Liver (tissue), 9 donors: Measurements from ENCODE around the gene PGAP3. TPM values are rescaled to one million over a fixed set of nuclear protein-coding genes. Genes with fewer than 3 reads are reported as not detected.
"Not testable (repeated sequence)": the region's sequence is repeated elsewhere in the genome, so short reads cannot be mapped to it uniquely, and the experiment has no call there.

Experiments
- DNase-seq: peaks from one replicate; pipeline ENCODE4 v3.0.0-alpha.2; 2017; ENCODE audit warnings: low spot score
- H3K27ac ChIP-seq, 2 donors: one replicate each; pipeline ENCODE4 v1.7.0; 2013; ENCODE audit warnings: inconsistent platforms in 2 of 2, low read length in 2 of 2, control low read depth in 1 of 2, low read depth in 1 of 2, mild to moderate bottlenecking in 1 of 2
- H3K27me3 ChIP-seq, 4 donors: one replicate each; pipeline versions ENCODE4 v1.6.1 to v1.7.0; 2013; ENCODE audit warnings: low read length in 3 of 4, inconsistent platforms in 1 of 4, mild to moderate bottlenecking in 1 of 4, moderate library complexity in 1 of 4; ENCODE audit not compliant: control insufficient read depth in 4 of 4, insufficient read depth in 4 of 4
- H3K36me3 ChIP-seq, 4 donors: one replicate each; pipeline versions ENCODE4 v1.6.1 to v1.7.0; 2013; ENCODE audit warnings: low read length in 3 of 4, mild to moderate bottlenecking in 3 of 4, low read depth in 1 of 4, moderate library complexity in 1 of 4; ENCODE audit not compliant: control insufficient read depth in 4 of 4, insufficient read depth in 3 of 4
- H3K4me1 ChIP-seq, 4 donors: one replicate each; pipeline versions ENCODE4 v1.6.1 to v1.7.0; 2013; ENCODE audit warnings: low read length in 3 of 4, mild to moderate bottlenecking in 3 of 4, moderate library complexity in 1 of 4; ENCODE audit not compliant: control insufficient read depth in 4 of 4, insufficient read depth in 4 of 4
- H3K4me3 ChIP-seq, 3 donors: one replicate each; pipeline versions ENCODE4 v1.6.1 to v1.7.0; 2013; ENCODE audit warnings: low read length in 3 of 3, control low read depth in 1 of 3, low read depth in 1 of 3, mild to moderate bottlenecking in 1 of 3
- H3K9ac ChIP-seq, 2 donors: one replicate each; pipeline ENCODE4 v1.7.0; 2013; ENCODE audit warnings: low read length in 2 of 2, mild to moderate bottlenecking in 2 of 2, moderate library complexity in 2 of 2, control low read depth in 1 of 2, low read depth in 1 of 2
- H3K9me3 ChIP-seq, 4 donors: one replicate each; pipeline versions ENCODE4 v1.6.1 to v1.7.0; 2013; ENCODE audit warnings: low read length in 3 of 4; ENCODE audit not compliant: control insufficient read depth in 4 of 4
- EGR1 ChIP-seq, 2 donors: IDR thresholded peaks; 2 replicates each; pipeline ENCODE4 v1.6.1; 2016 to 2018; ENCODE audit warnings: antibody characterized with exemption in 2 of 2, low read depth in 2 of 2
- FOXA1 ChIP-seq: IDR thresholded peaks from 2 replicates; pipeline ENCODE4 v1.6.1; 2016; ENCODE audit warnings: antibody characterized with exemption
- FOXA2 ChIP-seq: IDR thresholded peaks from 2 replicates; pipeline ENCODE4 v1.6.1; 2016; ENCODE audit warnings: antibody characterized with exemption
- JUND ChIP-seq, 2 donors: IDR thresholded peaks; 2 replicates each; pipeline ENCODE4 v1.6.1; 2016; ENCODE audit warnings: antibody characterized with exemption in 2 of 2
- NR2F2 ChIP-seq: IDR thresholded peaks from 2 replicates; pipeline ENCODE4 v1.6.1; 2016; ENCODE audit warnings: antibody characterized with exemption
- RAD21 ChIP-seq, 2 donors: IDR thresholded peaks; 2 replicates each; pipeline ENCODE4 v1.6.1; 2016; ENCODE audit warnings: antibody characterized with exemption in 2 of 2, mild to moderate bottlenecking in 2 of 2
- RXRA ChIP-seq, 2 donors: IDR thresholded peaks; 2 replicates each; pipeline ENCODE4 v1.6.1; 2017 to 2018; ENCODE audit warnings: antibody characterized with exemption in 2 of 2, mild to moderate bottlenecking in 1 of 2
- SP1 ChIP-seq: IDR thresholded peaks from 2 replicates; pipeline ENCODE4 v1.6.1; 2018; ENCODE audit warnings: antibody characterized with exemption, mild to moderate bottlenecking
- TAF1 ChIP-seq: conservative IDR thresholded peaks from 2 replicates; pipeline ENCODE4 v1.6.1; 2016; ENCODE audit warnings: antibody characterized with exemption, mild to moderate bottlenecking
- YY1 ChIP-seq: IDR thresholded peaks from 2 replicates; pipeline ENCODE4 v1.6.1; 2016; ENCODE audit warnings: antibody characterized with exemption, mild to moderate bottlenecking
- WGBS: extraction: QIAGEN DNeasy Blood & Tissue Kit; methylation state at CpG from one replicate; pipeline ENCODE4 v1.1.7; 2013; 5-methylcytosine and 5-hydroxymethylcytosine counted together
- polyA plus RNA-seq, 2 donors: library from polyadenylated mRNA; stranded (reverse) in 1 of 2; unstranded in 1 of 2; fragments of 200-250 nt in 1 of 2; fragments of >200 nt in 1 of 2; fragmentation: Nextera tagmentation in 1 of 2; extraction: Ambion mirVana in 1 of 2; gene quantifications; one replicate each; pipeline versions ENCODE4 v1.2.1 to v1.2.3, GENCODE V29; 2013 to 2015
- total RNA-seq, 2 donors: library from RNA; depleted of rRNA; stranded (reverse); fragments of >200 nt; gene quantifications; one replicate each; pipeline ENCODE4 v1.2.3, GENCODE V29; 2014
- TF ChIP-seq, protein P1 (sequence below): fragments of 150-350 bp; IDR thresholded peaks from 2 replicates; pipeline ENCODE4 v1.5.1; 2017; ENCODE audit warnings: improper control_type of control experiment, low read depth, low read length; ENCODE audit not compliant: missing input control
- TF ChIP-seq, protein P2 (sequence below): IDR thresholded peaks from 2 replicates; pipeline ENCODE4 v1.6.1; 2016; ENCODE audit warnings: antibody characterized with exemption
- TF ChIP-seq, protein P3 (sequence below): IDR thresholded peaks from 2 replicates; pipeline ENCODE4 v1.6.1; 2016; ENCODE audit warnings: antibody characterized with exemption
- TF ChIP-seq, protein P4 (sequence below): IDR thresholded peaks from 2 replicates; pipeline ENCODE4 v1.6.1; 2016; ENCODE audit warnings: antibody characterized with exemption, mild to moderate bottlenecking
- donor health status: healthy.
- donor health status: healthy.
- donor health status: healthy.
- donor health status: healthy.
- donor health status: healthy.

Gene PGAP3
- total and polyA plus RNA-seq, 4 donors: 7.9 to 19.5 (median 14.0) TPM

DNA sequence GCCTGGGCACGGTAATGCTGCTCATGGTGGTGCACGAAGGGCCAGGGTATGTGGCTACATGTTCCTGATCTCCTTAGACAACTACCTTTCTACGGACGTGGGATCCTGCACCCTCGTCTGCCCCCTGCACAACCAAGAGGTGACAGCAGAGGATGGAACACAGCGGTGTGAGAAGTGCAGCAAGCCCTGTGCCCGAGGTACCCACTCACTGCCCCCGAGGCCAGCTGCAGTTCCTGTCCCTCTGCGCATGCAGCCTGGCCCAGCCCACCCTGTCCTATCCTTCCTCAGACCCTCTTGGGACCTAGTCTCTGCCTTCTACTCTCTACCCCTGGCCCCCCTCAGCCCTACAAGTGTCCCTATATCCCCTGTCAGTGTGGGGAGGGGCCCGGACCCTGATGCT is 24.0 kb upstream of the PGAP3 start (continued):
- TF ChIP-seq, protein P1, sequence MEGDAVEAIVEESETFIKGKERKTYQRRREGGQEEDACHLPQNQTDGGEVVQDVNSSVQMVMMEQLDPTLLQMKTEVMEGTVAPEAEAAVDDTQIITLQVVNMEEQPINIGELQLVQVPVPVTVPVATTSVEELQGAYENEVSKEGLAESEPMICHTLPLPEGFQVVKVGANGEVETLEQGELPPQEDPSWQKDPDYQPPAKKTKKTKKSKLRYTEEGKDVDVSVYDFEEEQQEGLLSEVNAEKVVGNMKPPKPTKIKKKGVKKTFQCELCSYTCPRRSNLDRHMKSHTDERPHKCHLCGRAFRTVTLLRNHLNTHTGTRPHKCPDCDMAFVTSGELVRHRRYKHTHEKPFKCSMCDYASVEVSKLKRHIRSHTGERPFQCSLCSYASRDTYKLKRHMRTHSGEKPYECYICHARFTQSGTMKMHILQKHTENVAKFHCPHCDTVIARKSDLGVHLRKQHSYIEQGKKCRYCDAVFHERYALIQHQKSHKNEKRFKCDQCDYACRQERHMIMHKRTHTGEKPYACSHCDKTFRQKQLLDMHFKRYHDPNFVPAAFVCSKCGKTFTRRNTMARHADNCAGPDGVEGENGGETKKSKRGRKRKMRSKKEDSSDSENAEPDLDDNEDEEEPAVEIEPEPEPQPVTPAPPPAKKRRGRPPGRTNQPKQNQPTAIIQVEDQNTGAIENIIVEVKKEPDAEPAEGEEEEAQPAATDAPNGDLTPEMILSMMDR: no peak
- TF ChIP-seq NR2F2: no peak
- TF ChIP-seq RXRA (IDR thresholded peaks at IDR 0.05): no peak
- TF ChIP-seq, protein P2, sequence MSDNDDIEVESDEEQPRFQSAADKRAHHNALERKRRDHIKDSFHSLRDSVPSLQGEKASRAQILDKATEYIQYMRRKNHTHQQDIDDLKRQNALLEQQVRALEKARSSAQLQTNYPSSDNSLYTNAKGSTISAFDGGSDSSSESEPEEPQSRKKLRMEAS: no peak

DNA sequence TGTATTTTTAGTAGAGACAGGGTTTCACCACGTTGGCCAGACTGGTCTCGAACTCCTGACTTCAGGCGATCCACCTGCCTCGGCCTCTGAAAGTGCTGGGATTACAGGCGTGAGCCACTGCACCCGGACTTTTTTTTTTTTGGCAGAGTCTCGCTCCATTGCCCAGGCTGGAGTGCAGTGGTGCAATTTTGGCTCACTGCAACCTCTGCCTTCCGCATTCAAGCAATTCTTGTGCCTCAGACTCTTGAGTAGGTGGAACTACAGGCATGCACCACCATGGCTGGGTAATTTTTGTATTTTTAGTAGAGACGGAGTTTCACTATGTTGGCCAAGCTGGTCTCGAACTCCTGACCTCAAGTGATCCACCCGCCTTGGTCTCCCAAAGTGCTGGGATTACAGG is 23.2 kb upstream of the PGAP3 start:
- H3K4me1 ChIP-seq: peaks cover 4 to 22% (median 16%) of the 10 kb centered on the region in 4 donors
- H3K36me3 ChIP-seq: peaks cover 0 to 35% (median 12%) of the 10 kb centered on the region in 4 donors
- not testable (repeated sequence) for H3K4me3 ChIP-seq, H3K27me3 ChIP-seq, H3K27ac ChIP-seq, H3K9me3 ChIP-seq, DNase-seq, H3K9ac ChIP-seq
- 93% methylated on average over 11 of the region's 11 CpGs for WGBS

DNA sequence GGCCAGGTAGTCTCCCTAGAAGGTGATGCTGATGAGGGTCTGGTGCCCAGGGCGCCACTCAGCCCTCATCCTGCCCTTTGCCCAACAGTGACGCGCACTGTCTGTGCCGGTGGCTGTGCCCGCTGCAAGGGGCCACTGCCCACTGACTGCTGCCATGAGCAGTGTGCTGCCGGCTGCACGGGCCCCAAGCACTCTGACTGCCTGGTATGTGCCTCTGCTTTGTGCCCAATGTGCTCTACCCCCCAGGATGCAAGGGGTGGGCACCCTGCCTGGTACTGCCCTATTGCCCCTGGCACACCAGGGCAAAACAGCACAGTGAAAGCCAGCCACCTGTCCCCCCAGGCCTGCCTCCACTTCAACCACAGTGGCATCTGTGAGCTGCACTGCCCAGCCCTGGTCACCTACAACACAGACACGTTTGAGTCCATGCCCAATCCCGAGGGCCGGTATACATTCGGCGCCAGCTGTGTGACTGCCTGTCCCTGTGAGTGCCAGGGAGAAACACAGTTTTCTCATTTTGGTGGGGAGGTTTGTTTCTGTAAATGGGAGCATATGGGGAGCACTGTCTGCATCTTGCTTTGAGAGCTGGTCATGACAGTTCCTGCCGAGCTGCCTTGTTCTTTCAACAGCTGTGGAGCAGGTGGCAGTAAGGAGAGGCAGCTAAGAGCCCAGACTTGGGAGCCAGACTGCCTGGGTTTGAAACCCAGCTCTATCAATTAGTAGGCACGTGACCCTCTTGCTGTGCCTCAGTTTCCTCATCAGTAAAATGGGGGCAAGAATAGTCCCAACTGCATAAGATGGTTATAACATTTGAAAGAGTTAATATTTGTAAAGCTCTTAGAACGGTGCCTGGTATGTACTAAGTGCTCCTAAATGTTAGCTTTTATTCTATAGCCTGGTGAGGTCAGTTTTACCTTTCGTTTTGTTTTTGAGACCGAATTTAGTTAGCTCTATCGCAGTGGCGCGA is 22.4 kb upstream of the PGAP3 start:
- WGBS: 94% methylated on average over 20 of the region's 20 CpGs
- H3K4me1 ChIP-seq: peaks cover 7 to 22% (median 18%) of the 10 kb centered on the region in 4 donors
- H3K27ac ChIP-seq: no peak overlapping the region
- H3K36me3 ChIP-seq: peaks cover 0 to 32% (median 11%) of the 10 kb centered on the region in 4 donors
- no peaks in the 10 kb centered on the region for H3K9me3 ChIP-seq
- no peaks in the 10 kb centered on the region for H3K27me3 ChIP-seq
- no peak overlapping the region for H3K9ac ChIP-seq
- no peak overlapping the region for H3K4me3 ChIP-seq
- no peak for DNase-seq
- no peak for TF ChIP-seq EGR1 (IDR thresholded peaks at IDR 0.05; ENCODE audit: low read depth in 2 of 2)
- no peak for TF ChIP-seq SP1

DNA sequence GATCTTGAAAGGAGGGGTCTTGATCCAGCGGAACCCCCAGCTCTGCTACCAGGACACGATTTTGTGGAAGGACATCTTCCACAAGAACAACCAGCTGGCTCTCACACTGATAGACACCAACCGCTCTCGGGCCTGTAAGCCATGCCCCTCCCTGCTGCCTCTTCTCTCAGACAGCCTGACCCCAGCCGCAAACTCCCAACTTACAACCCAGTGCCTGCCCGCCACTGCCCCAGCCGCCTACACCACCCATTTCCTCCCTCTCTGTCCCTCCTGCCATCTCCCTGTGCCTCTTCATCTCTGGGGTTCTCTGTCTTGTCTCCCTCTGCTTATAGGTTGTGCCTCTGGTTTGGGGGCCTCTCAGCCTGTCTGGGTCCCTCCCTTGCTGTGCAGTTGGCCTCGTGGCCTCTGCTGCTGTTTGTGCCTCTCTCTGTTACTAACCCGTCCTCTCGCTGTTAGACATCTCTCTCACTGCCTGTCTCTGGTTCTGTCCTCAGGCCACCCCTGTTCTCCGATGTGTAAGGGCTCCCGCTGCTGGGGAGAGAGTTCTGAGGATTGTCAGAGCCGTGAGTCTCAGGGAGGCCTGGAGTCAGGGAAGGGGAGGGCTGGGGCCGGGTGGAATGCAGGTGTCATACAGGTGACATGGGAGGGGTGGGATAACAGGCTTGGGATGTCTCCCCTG is 21.6 kb upstream of the PGAP3 start:
- Histone ChIP-seq H3K36me3 (peaks cover 0 to 32% (median 9%) of the 10 kb centered on the region in 4 donors), H3K27me3 (no peaks in the 10 kb centered on the region), H3K4me3 (no peak overlapping the region), H3K4me1 (peaks cover 15 to 31% (median 26%) of the 10 kb centered on the region in 4 donors), H3K9ac (no peak overlapping the region), H3K9me3 (no peaks in the 10 kb centered on the region), H3K27ac (no peak overlapping the region)
- 90% methylated on average over 14 of the region's 14 CpGs for whole genome bisulfite sequencing
- TF ChIP-seq, protein P3, sequence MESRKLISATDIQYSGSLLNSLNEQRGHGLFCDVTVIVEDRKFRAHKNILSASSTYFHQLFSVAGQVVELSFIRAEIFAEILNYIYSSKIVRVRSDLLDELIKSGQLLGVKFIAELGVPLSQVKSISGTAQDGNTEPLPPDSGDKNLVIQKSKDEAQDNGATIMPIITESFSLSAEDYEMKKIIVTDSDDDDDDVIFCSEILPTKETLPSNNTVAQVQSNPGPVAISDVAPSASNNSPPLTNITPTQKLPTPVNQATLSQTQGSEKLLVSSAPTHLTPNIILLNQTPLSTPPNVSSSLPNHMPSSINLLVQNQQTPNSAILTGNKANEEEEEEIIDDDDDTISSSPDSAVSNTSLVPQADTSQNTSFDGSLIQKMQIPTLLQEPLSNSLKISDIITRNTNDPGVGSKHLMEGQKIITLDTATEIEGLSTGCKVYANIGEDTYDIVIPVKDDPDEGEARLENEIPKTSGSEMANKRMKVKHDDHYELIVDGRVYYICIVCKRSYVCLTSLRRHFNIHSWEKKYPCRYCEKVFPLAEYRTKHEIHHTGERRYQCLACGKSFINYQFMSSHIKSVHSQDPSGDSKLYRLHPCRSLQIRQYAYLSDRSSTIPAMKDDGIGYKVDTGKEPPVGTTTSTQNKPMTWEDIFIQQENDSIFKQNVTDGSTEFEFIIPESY: no peak
- TF ChIP-seq FOXA2 (no peak), JUND (IDR thresholded peaks at IDR 0.05) (no peak), SP1 (no peak), YY1 (no peak), FOXA1 (no peak), RXRA (IDR thresholded peaks at IDR 0.05) (no peak), TAF1 (no peak), RAD21 (IDR thresholded peaks at IDR 0.05) (no peak)
- TF ChIP-seq, protein P4, sequence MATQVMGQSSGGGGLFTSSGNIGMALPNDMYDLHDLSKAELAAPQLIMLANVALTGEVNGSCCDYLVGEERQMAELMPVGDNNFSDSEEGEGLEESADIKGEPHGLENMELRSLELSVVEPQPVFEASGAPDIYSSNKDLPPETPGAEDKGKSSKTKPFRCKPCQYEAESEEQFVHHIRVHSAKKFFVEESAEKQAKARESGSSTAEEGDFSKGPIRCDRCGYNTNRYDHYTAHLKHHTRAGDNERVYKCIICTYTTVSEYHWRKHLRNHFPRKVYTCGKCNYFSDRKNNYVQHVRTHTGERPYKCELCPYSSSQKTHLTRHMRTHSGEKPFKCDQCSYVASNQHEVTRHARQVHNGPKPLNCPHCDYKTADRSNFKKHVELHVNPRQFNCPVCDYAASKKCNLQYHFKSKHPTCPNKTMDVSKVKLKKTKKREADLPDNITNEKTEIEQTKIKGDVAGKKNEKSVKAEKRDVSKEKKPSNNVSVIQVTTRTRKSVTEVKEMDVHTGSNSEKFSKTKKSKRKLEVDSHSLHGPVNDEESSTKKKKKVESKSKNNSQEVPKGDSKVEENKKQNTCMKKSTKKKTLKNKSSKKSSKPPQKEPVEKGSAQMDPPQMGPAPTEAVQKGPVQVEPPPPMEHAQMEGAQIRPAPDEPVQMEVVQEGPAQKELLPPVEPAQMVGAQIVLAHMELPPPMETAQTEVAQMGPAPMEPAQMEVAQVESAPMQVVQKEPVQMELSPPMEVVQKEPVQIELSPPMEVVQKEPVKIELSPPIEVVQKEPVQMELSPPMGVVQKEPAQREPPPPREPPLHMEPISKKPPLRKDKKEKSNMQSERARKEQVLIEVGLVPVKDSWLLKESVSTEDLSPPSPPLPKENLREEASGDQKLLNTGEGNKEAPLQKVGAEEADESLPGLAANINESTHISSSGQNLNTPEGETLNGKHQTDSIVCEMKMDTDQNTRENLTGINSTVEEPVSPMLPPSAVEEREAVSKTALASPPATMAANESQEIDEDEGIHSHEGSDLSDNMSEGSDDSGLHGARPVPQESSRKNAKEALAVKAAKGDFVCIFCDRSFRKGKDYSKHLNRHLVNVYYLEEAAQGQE: no peak
- DNase-seq: no peak
